Activated naive CD4-positive, alpha-beta T cell treated with anti-CD3 and anti-CD28 coated beads, Interleukin-2, amount 10 ng/mL, durations not matched to agents 7 days and 5 days (primary cell): ENCODE results near the gene MEGF10.

Experiments used
- CTCF ChIA-PET: fragments of 350-600 bp; sonication (Branson Sonifier 250); formaldehyde crosslinking; loops from one replicate; lab custom pipeline; 2021; ENCODE audit warnings: antibody characterized with exemption; lab: Charles Lee
- DNase-seq: peaks from one replicate; pipeline ENCODE4 v3.0.0-alpha.2; 2020
- H3K27ac Mint-ChIP-seq: one replicate; pipeline ENCODE4 v1.8.0; 2021; ENCODE audit warnings: mild to moderate bottlenecking, moderate library complexity, mixed read lengths
- H3K27me3 Mint-ChIP-seq: one replicate; pipeline ENCODE4 v1.8.0; 2021; ENCODE audit warnings: mild to moderate bottlenecking, mixed read lengths
- H3K36me3 Mint-ChIP-seq: one replicate; pipeline ENCODE4 v1.8.0; 2021; ENCODE audit warnings: mixed read lengths
- H3K4me1 Mint-ChIP-seq: one replicate; pipeline ENCODE4 v1.8.0; 2021; ENCODE audit warnings: mixed read lengths
- H3K4me3 Mint-ChIP-seq: one replicate; pipeline ENCODE4 v1.8.0; 2021; ENCODE audit warnings: mild to moderate bottlenecking, moderate library complexity, mixed read lengths
- H3K9me3 Mint-ChIP-seq: one replicate; pipeline ENCODE4 v1.8.0; 2021; ENCODE audit warnings: mixed read lengths

Gene MEGF10

GRCh38 chr5:127385936-127386335 lies 95.3 kb downstream of the MEGF10 start:
- H3K9me3 Mint-ChIP-seq, result no peaks in the 10 kb centered on the region
- DNase-seq, result no peak
- CTCF ChIA-PET, result no interaction called here
- no peak overlapping the region for H3K27ac Mint-ChIP-seq
- H3K4me1 Mint-ChIP-seq, result no peaks in the 10 kb centered on the region
- H3K27me3 Mint-ChIP-seq, result no peaks in the 10 kb centered on the region
- no peak overlapping the region for H3K4me3 Mint-ChIP-seq
- H3K36me3 Mint-ChIP-seq, result no peaks in the 10 kb centered on the region

- Mint-ChIP-seq H3K4me3 (no peak overlapping the region), H3K4me1 (no peaks in the 10 kb centered on the region), H3K27me3 (no peaks in the 10 kb centered on the region), H3K9me3 (no peaks in the 10 kb centered on the region), H3K27ac (no peak overlapping the region), H3K36me3 (no peaks in the 10 kb centered on the region)
- CTCF ChIA-PET, result no interaction called here
- no peak for DNase-seq
Observed at GRCh38 chr5:127386557-127386956, 96.0 kb downstream of the MEGF10 start.

GRCh38 chr5:127389601-127390000 lies 99.0 kb downstream of the MEGF10 start:
- no peaks in the 10 kb centered on the region for H3K27me3 Mint-ChIP-seq
- no peak overlapping the region for H3K27ac Mint-ChIP-seq
- no peaks in the 10 kb centered on the region for H3K4me1 Mint-ChIP-seq
- H3K9me3 Mint-ChIP-seq, result no peaks in the 10 kb centered on the region
- DNase-seq, result no peak
- no peak overlapping the region for H3K4me3 Mint-ChIP-seq
- H3K36me3 Mint-ChIP-seq, result no peaks in the 10 kb centered on the region
- CTCF ChIA-PET, result no interaction called here

- no peak for DNase-seq
- Mint-ChIP-seq H3K36me3 (no peaks in the 10 kb centered on the region), H3K4me3 (no peak overlapping the region), H3K27me3 (peaks cover 7% of the 10 kb centered on the region), H3K4me1 (no peaks in the 10 kb centered on the region), H3K9me3 (no peaks in the 10 kb centered on the region), H3K27ac (no peak overlapping the region)
- CTCF ChIA-PET, result no interaction called here
Observed at GRCh38 chr5:127392762-127393161, 102.2 kb downstream of the MEGF10 start.

GRCh38 chr5:127396490-127397155 lies 106.0 kb downstream of the MEGF10 start:
- Mint-ChIP-seq H3K4me1 (no peaks in the 10 kb centered on the region), H3K36me3 (no peaks in the 10 kb centered on the region), H3K27me3 (peaks cover 11% of the 10 kb centered on the region), H3K4me3 (no peak overlapping the region), H3K9me3 (no peaks in the 10 kb centered on the region), H3K27ac (no peak overlapping the region)
- DNase-seq, result no peak
- CTCF ChIA-PET, result no interaction called here

GRCh38 chr5:127398508-127398907 lies 107.9 kb downstream of the MEGF10 start:
- DNase-seq, result no peak
- CTCF ChIA-PET, result no interaction called here
- H3K36me3 Mint-ChIP-seq, result no peaks in the 10 kb centered on the region
- no peak overlapping the region for H3K4me3 Mint-ChIP-seq
- H3K4me1 Mint-ChIP-seq, result no peaks in the 10 kb centered on the region
- no peak overlapping the region for H3K27ac Mint-ChIP-seq
- H3K9me3 Mint-ChIP-seq, result no peaks in the 10 kb centered on the region
- H3K27me3 Mint-ChIP-seq, result peaks cover 11% of the 10 kb centered on the region

- no peak overlapping the region for H3K27ac Mint-ChIP-seq
- CTCF ChIA-PET, result no interaction called here
Observed at GRCh38 chr5:127399068-127399467, 108.5 kb downstream of the MEGF10 start.

GRCh38 chr5:127400539-127400938 lies 109.9 kb downstream of the MEGF10 start:
- Mint-ChIP-seq H3K4me1 (no peaks in the 10 kb centered on the region), H3K27ac (no peak overlapping the region), H3K4me3 (no peak overlapping the region), H3K27me3 (peaks cover 11% of the 10 kb centered on the region), H3K36me3 (no peaks in the 10 kb centered on the region), H3K9me3 (no peaks in the 10 kb centered on the region)
- CTCF ChIA-PET, result no interaction called here
- no peak for DNase-seq

More at GRCh38 chr5:127399068-127399467, 108.5 kb downstream of the MEGF10 start:
- no peak for DNase-seq
- no peaks in the 10 kb centered on the region for H3K4me1 Mint-ChIP-seq
- H3K27me3 Mint-ChIP-seq, result peaks cover 11% of the 10 kb centered on the region
- H3K36me3 Mint-ChIP-seq, result no peaks in the 10 kb centered on the region
- H3K9me3 Mint-ChIP-seq, result no peaks in the 10 kb centered on the region
- no peak overlapping the region for H3K4me3 Mint-ChIP-seq

- DNase-seq, result no peak
- CTCF ChIA-PET, result no interaction called here
- Mint-ChIP-seq H3K9me3 (no peaks in the 10 kb centered on the region), H3K4me1 (no peaks in the 10 kb centered on the region), H3K36me3 (no peaks in the 10 kb centered on the region), H3K27me3 (peaks cover 6% of the 10 kb centered on the region), H3K27ac (no peak overlapping the region), H3K4me3 (no peak overlapping the region)
Observed at GRCh38 chr5:127400946-127401670, 110.5 kb downstream of the MEGF10 start.

GRCh38 chr5:127402361-127402760 lies 111.8 kb downstream of the MEGF10 start:
- H3K27me3 Mint-ChIP-seq, result peaks cover 11% of the 10 kb centered on the region
- H3K27ac Mint-ChIP-seq, result no peak overlapping the region
- no peaks in the 10 kb centered on the region for H3K4me1 Mint-ChIP-seq

GRCh38 chr5:127404190-127404589 lies 113.6 kb downstream of the MEGF10 start:
- no peaks in the 10 kb centered on the region for H3K9me3 Mint-ChIP-seq
- H3K36me3 Mint-ChIP-seq, result no peaks in the 10 kb centered on the region
- no peaks in the 10 kb centered on the region for H3K4me1 Mint-ChIP-seq
- no peak overlapping the region for H3K27ac Mint-ChIP-seq
- CTCF ChIA-PET, result no interaction called here
- peaks cover 8% of the 10 kb centered on the region for H3K27me3 Mint-ChIP-seq
- no peak for DNase-seq
- no peak overlapping the region for H3K4me3 Mint-ChIP-seq

More at GRCh38 chr5:127402361-127402760, 111.8 kb downstream of the MEGF10 start:
- Mint-ChIP-seq H3K36me3 (no peaks in the 10 kb centered on the region), H3K4me3 (no peak overlapping the region), H3K9me3 (no peaks in the 10 kb centered on the region)
- CTCF ChIA-PET, result no interaction called here
- DNase-seq, result no peak

- H3K27ac Mint-ChIP-seq, result no peak overlapping the region
- DNase-seq, result no peak
- H3K4me1 Mint-ChIP-seq, result peaks cover 8% of the 10 kb centered on the region
- H3K27me3 Mint-ChIP-seq, result peaks cover 12% of the 10 kb centered on the region
- H3K36me3 Mint-ChIP-seq, result no peaks in the 10 kb centered on the region
- no peaks in the 10 kb centered on the region for H3K9me3 Mint-ChIP-seq
- H3K4me3 Mint-ChIP-seq, result no peak overlapping the region
- CTCF ChIA-PET, result no interaction called here
Observed at GRCh38 chr5:127406326-127407121, 115.9 kb downstream of the MEGF10 start.

- H3K27me3 Mint-ChIP-seq, result peaks cover 12% of the 10 kb centered on the region
- H3K4me3 Mint-ChIP-seq, result no peak overlapping the region
- no peaks in the 10 kb centered on the region for H3K36me3 Mint-ChIP-seq
- DNase-seq, result no peak
- no peak overlapping the region for H3K27ac Mint-ChIP-seq
- no peaks in the 10 kb centered on the region for H3K9me3 Mint-ChIP-seq
- CTCF ChIA-PET, result no interaction called here
- peaks cover 8% of the 10 kb centered on the region for H3K4me1 Mint-ChIP-seq
Observed at GRCh38 chr5:127409246-127409917, 118.8 kb downstream of the MEGF10 start.
